ENCODE measurements around the gene FTCDNL1.

DNA sequence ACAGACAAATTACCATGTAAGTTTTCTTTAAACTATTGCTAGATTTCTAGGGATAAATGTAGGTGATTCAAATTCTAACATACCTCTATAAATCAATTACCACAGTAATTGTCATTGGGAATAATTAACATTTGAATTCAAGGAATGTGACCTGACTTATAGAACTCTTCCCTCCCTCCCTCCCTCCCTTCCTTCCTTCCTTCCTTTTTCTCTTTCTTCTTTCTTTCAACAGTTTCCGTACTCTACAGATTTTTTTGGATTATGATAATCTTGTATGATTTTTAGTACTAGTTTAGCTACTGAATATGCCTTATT, 18.2 kb upstream of the FTCDNL1 start:
- TF ChIP-seq DACH1 (IDR thresholded peaks at IDR 0.05; ENCODE audit: partially characterized antibody) = no peak
- TF ChIP-seq KLF16 (IDR thresholded peaks at IDR 0.05) = no peak
- no peak for TF ChIP-seq ZNF263 (CRISPR knock-in tag; IDR thresholded peaks at IDR 0.05; ENCODE audit: borderline replicate concordance)
- no peak for TF ChIP-seq TRIM24 (IDR thresholded peaks at IDR 0.05)
- TF ChIP-seq, protein P1, sequence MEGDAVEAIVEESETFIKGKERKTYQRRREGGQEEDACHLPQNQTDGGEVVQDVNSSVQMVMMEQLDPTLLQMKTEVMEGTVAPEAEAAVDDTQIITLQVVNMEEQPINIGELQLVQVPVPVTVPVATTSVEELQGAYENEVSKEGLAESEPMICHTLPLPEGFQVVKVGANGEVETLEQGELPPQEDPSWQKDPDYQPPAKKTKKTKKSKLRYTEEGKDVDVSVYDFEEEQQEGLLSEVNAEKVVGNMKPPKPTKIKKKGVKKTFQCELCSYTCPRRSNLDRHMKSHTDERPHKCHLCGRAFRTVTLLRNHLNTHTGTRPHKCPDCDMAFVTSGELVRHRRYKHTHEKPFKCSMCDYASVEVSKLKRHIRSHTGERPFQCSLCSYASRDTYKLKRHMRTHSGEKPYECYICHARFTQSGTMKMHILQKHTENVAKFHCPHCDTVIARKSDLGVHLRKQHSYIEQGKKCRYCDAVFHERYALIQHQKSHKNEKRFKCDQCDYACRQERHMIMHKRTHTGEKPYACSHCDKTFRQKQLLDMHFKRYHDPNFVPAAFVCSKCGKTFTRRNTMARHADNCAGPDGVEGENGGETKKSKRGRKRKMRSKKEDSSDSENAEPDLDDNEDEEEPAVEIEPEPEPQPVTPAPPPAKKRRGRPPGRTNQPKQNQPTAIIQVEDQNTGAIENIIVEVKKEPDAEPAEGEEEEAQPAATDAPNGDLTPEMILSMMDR (IDR thresholded peaks at IDR 0.05 in 2 of 3, conservative IDR thresholded peaks at IDR 0.05 in 1 of 3; ENCODE audit: insufficient read depth in 2 of 3, low read depth in 1 of 3, low read length in 3 of 3) = no peak
- TF ChIP-seq, protein P2, sequence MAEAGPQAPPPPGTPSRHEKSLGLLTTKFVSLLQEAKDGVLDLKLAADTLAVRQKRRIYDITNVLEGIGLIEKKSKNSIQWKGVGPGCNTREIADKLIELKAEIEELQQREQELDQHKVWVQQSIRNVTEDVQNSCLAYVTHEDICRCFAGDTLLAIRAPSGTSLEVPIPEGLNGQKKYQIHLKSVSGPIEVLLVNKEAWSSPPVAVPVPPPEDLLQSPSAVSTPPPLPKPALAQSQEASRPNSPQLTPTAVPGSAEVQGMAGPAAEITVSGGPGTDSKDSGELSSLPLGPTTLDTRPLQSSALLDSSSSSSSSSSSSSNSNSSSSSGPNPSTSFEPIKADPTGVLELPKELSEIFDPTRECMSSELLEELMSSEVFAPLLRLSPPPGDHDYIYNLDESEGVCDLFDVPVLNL (CRISPR knock-in tag; IDR thresholded peaks at IDR 0.05; ENCODE audit: low read depth) = no peak
- TF ChIP-seq OTX1 (CRISPR knock-in tag; IDR thresholded peaks at IDR 0.05) = no peak
- TF ChIP-seq, protein P3, sequence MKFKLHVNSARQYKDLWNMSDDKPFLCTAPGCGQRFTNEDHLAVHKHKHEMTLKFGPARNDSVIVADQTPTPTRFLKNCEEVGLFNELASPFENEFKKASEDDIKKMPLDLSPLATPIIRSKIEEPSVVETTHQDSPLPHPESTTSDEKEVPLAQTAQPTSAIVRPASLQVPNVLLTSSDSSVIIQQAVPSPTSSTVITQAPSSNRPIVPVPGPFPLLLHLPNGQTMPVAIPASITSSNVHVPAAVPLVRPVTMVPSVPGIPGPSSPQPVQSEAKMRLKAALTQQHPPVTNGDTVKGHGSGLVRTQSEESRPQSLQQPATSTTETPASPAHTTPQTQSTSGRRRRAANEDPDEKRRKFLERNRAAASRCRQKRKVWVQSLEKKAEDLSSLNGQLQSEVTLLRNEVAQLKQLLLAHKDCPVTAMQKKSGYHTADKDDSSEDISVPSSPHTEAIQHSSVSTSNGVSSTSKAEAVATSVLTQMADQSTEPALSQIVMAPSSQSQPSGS (CRISPR knock-in tag; IDR thresholded peaks at IDR 0.05) = no peak
- TF ChIP-seq, protein P4, sequence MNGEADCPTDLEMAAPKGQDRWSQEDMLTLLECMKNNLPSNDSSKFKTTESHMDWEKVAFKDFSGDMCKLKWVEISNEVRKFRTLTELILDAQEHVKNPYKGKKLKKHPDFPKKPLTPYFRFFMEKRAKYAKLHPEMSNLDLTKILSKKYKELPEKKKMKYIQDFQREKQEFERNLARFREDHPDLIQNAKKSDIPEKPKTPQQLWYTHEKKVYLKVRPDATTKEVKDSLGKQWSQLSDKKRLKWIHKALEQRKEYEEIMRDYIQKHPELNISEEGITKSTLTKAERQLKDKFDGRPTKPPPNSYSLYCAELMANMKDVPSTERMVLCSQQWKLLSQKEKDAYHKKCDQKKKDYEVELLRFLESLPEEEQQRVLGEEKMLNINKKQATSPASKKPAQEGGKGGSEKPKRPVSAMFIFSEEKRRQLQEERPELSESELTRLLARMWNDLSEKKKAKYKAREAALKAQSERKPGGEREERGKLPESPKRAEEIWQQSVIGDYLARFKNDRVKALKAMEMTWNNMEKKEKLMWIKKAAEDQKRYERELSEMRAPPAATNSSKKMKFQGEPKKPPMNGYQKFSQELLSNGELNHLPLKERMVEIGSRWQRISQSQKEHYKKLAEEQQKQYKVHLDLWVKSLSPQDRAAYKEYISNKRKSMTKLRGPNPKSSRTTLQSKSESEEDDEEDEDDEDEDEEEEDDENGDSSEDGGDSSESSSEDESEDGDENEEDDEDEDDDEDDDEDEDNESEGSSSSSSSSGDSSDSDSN (IDR thresholded peaks at IDR 0.05; ENCODE audit: borderline replicate concordance in 1 of 2, low read depth in 2 of 2, low read length in 2 of 2) = no peak
- TF ChIP-seq, protein P5, sequence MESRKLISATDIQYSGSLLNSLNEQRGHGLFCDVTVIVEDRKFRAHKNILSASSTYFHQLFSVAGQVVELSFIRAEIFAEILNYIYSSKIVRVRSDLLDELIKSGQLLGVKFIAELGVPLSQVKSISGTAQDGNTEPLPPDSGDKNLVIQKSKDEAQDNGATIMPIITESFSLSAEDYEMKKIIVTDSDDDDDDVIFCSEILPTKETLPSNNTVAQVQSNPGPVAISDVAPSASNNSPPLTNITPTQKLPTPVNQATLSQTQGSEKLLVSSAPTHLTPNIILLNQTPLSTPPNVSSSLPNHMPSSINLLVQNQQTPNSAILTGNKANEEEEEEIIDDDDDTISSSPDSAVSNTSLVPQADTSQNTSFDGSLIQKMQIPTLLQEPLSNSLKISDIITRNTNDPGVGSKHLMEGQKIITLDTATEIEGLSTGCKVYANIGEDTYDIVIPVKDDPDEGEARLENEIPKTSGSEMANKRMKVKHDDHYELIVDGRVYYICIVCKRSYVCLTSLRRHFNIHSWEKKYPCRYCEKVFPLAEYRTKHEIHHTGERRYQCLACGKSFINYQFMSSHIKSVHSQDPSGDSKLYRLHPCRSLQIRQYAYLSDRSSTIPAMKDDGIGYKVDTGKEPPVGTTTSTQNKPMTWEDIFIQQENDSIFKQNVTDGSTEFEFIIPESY (CRISPR knock-in tag; IDR thresholded peaks at IDR 0.05) = no peak

Data from K562 (cell line).